HG02623 (cell line): ENCODE measurements around the gene IRF7.

ENCODE experiments used
- ATAC-seq: cut with Tn5 transposase; IDR thresholded peaks from one replicate; pipeline ENCODE4 v1.9.1; 2021; ENCODE audit warnings: moderate library complexity; ENCODE audit not compliant: unreplicated experiment

The IRF7 gene

GRCh38 chr11:641806-642370 is 26.1 kb upstream of the IRF7 start:
- ATAC-seq, result no peak

DNA sequence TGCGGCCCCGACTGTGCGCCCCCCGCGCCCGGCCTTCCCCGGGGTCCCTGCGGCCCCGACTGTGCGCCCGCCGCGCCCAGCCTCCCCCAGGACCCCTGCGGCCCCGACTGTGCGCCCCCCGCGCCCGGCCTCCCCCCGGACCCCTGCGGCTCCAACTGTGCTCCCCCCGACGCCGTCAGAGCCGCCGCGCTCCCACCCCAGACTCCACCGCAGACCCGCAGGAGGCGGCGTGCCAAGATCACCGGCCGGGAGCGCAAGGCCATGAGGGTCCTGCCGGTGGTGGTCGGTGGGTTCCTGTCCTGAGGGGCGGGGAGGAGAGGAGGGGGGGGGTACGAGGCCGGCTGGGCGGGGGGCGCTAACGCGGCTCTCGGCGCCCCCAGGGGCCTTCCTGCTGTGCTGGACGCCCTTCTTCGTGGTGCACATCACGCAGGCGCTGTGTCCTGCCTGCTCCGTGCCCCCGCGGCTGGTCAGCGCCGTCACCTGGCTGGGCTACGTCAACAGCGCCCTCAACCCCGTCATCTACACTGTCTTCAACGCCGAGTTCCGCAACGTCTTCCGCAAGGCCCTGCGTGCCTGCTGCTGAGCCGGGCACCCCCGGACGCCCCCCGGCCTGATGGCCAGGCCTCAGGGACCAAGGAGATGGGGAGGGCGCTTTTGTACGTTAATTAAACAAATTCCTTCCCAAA is 24.4 kb upstream of the IRF7 start:
- ATAC-seq, result no peak

DNA sequence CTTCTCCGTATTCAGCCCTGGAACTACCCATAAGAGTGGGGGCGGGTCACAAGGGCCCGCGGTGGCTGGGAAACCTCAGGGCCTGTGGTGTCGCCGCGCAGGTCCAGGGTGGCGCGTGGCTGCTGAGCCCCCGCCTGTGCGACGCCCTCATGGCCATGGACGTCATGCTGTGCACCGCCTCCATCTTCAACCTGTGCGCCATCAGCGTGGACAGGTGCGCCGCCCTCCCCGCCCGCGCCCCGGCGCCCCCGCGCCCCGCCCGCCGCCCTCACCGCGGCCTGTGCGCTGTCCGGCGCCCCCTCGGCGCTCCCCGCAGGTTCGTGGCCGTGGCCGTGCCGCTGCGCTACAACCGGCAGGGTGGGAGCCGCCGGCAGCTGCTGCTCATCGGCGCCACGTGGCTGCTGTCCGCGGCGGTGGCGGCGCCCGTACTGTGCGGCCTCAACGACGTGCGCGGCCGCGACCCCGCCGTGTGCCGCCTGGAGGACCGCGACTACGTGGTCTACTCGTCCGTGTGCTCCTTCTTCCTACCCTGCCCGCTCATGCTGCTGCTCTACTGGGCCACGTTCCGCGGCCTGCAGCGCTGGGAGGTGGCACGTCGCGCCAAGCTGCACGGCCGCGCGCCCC is 23.7 kb upstream of the IRF7 start:
- ATAC-seq, result no peak

DNA sequence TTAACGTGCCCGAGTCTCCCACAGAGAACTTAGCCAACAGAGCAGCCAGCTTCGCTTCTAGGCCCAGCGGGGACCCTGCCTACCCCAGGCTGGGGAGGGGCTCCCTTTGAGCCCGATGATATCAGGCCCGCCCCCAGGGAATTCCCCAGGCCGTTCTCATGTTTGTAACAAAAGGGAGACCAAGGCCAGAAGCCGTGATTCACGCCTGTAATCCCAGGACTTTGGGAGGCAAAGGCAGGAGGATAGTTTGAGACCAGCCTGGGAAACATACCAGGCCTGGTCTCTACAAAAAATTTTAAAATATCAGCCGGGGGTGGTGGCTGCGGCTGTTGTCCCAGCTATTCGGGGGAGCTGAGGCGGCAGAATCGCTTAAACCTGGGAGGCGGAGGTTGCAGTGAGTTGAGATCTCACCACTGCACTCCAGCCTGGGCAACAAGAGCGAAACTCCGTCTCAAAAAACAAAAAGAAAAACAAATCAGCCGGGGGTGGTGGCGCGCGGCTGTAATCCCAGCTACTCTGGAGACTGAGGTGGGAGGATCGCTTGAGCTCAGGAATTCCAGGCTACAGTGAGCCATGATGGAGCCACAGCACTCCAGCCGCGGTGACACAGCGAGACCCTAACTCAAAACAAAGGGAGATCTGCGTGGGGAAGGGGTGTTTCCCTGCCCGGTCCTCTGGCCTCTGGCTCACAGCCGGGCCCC is 23.0 kb upstream of the IRF7 start:
- no peak for ATAC-seq

DNA sequence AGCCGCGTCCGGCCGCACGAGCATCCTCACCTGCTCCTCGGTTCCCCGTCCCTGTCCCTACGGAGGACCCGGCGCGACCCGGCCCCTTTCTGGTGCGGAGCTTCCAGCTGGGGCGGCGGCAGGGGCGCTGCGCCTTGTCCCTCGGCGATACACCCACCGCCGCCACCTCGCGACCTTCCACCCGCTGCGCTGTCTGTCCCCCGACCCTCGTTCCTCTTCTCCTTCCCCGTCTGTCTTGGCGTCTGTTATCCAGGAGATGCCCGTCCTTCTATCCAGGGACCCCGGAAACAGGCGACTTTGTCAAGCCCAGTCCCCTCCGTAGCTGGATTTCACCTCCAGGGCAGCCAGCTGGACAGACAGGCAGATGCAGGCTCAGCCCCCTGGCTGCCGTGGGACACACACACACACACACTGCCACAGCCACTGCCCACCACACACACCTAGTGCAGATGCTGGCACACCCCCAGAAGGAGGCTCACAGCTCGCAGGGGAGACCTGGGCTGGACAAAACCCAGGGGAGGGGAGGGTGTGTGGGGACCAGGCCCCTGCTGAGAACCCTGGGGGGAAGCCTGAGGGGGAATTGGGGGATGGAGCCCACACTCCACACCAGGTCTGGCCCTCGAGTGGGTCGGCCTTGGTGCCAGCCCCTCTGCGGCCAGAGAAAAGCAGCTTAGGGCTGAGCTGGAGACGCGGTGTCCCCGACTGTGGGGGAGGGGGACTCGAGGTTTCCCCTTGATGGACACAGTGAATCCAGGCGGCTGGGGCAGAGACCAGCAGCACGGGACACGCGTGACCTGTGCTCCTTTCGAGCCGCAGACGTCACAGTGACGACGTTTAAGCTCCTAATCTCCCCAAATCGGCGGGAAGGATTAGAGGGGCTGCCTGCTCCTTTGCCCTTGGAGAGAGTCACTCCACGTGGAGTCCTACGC is 22.1 kb upstream of the IRF7 start:
- ATAC-seq, result no peak

GRCh38 chr11:637333-637592 is 21.5 kb upstream of the IRF7 start:
- no peak for ATAC-seq

GRCh38 chr11:636511-637332 is 21.0 kb upstream of the IRF7 start, which contains the start of gene DRD4:
TSS of gene DRD4 (plus strand) at chr11:637269. CDS start at chr11:637305, 36 bp downstream.
- no peak for ATAC-seq

DNA sequence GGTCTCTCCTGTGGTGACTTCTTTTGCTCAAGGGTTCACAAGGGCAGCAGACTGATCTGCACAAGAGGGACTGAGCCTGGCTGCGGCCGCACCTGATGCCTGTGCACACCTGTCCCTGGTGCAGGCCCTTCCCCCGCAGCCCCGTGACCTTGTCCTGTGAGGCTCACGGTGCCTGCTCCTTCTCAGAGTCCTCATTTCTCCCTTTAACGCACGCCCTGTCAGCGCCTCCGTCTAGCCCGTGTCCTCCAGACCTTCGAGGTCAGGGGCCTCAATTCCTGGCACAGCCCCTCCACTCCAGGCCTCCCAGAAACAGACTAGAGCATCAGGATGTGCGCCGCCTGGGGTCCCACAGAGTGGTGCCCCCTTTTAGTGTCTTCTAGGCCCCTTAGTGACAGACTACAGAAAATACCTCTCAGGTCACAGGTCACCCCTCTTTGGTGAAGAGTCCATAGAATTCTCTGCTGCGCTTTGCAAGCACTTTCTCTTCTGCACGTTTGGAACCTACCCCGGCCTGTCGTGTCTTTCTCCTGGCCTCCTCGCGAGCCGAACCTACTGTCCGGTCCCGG is 20.3 kb upstream of the IRF7 start:
- no peak for ATAC-seq

DNA sequence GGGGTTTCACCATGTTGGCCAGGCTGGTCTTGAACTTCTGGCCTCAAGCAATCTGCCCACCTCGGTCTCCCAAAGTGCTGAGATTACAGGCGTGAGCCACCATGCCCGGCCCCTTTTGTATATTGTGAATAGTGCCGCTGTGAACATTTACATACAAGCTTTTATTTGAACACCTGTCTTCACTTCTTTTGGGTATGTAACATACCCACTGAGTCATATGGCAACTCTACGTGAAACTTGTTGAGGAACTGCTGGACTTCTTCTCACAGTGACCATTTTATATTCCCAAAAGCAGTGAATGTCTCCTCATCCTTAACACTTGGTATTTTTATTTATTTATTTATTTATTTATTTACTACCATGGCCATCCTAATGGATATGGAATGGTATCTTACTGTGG is 15.1 kb upstream of the IRF7 start:
- no peak for ATAC-seq

DNA sequence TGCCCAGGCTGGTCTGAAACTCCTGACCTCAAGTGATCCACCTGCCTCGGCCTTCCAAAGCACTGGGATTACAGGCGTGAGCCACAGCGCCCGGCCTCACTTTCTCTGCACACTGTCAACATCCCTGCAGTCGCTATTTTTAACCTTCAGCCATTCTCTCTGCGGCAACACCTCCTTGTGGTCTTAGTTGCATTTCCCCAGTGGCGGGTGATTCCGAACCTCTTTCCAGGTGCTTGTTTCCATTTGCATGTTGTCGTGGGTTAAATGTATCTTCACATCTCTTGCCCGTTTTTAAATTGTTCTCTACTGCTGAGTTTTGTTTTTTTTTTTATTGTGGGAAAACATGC is 13.5 kb upstream of the IRF7 start:
- ATAC-seq, result no peak

GRCh38 chr11:628056-628455 is 12.3 kb upstream of the IRF7 start:
- no peak for ATAC-seq

DNA sequence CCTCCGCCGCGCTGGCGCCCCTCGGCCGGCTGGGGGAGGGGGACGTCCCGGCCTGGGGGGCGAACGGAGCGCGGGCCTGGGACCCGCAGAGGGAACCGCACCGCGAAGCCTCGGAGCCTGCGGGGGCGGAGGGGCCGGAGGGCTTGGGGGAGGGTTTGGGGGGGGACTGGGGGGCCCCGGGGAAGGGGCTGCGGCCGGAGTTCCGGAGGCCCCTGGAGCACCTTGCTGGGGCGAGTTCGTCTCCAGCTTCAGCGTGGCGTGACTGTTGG is 11.5 kb upstream of the IRF7 start:
- no peak for ATAC-seq

- ATAC-seq, result no peak
Observed at GRCh38 chr11:626475-627307, 10.9 kb upstream of the IRF7 start, which contains the start of gene SCT. TSS of gene SCT (minus strand) at chr11:627181. CDS start at chr11:627143, 38 bp downstream.

DNA sequence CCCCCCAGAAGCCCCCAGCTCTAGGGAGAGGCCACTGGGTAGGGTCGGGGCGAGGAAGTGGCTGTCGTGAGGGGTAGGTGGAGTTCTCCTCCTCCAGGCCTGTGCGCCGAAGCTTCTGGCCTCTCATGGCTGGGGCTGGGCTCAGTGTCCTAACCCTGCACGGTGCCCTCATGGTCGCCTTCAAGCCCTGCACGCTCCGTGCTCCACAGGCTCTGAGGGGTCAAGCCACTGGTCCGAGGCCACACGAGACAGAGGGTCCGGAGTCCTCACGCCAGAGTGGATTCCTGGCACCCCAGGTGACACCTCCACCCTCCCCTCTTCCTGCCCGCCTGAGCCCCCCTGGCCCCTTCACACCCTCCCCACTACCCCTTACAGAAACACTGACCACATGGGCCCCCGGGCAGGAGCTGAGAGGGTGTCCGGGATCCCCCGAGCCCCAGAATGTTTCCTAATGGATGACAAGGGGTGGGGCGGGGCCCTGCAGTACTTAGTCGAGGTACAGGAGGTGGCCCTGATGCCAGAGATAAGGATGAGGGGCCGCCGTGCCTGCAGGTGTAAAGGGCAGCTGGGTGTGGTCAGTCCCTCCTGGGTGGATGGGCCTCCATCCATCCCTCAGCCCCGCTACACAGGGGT is 10.0 kb upstream of the IRF7 start:
- ATAC-seq, result no peak

DNA sequence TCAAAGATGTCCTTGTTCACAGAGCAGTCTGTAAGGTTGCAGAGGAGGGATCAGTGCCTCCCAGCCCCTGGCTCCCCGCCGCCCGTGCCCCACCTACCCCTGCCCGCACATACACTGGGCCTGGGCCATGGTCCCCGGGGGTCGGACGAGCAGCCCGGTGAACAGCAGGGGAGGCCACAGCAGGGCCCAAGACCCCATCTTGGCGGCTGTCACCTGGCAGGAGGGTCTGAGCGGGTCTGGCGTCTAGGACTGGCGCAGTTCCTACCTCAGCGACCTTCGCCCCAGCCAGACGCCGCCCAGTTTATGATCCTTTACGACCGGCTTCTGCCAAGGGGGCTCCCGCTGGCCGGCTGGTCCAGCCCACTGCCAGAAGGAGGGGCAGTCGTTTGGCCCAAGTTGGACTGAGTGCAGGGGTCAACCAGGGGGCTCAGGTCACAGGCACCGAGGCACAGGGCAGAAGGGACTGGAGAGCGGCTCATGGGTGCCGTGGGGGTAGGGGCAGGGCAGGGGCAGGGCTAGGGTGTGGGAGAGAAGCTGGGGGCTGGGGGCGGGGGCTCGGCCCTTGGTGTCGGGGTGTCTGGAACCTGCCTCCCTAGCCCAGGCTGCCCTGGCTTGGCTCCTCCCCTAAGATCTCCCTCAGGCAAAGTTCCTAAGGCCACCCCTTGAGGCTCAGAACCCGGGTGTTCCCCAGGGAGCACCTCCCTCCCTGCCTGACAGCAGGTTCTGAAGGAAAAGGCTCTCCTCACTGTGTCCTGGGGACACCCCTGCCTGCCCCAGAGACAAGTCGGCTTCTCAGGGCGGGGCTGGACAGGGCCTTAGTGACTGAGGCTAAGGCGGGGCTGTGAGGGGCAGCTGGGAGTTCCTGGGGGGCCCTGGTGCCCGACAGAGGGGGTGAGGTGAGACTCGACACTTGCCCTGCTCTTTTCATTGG is 9.2 kb upstream of the IRF7 start, which contains the start of gene CDHR5:
Gene CDHR5 (minus strand): TSS at position 251 of the 931 bp plus-strand sequence. CDS start 53 bp downstream, at position 198.
- ATAC-seq, result no peak

DNA sequence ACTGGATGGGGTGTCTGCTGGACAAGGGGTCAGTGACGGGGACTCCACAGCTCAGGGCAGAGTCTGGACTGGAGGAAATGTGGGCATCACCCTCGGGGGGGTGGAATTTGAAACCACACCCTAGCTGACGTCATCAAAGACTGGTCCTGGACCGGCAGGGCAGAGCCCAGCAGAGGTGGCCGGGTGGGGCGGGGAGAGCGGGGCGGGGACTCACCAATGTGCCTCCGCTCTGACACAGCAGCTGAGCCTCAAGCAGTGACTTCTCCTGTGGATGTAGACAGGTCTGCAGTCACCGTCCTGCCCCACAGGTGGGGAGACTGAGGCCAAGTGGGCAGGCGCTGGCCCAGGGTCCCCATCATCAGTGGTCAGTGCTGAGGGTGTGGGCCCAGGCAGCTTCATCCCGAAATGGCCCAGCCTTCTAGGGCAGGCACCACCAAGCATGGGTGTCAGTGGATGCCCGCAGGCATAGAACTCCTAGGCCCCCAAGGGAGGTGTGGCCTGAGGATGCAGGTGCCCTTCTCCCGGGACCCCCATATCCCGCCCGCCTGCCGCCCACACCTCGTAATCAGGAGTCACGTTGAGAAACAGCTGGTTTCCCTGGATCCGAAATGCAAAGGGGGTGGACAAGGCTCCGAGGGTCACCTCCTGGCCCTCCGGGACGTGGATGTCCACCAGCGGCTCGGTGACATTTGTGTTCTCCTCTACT is 8.4 kb upstream of the IRF7 start:
- ATAC-seq, result no peak

DNA sequence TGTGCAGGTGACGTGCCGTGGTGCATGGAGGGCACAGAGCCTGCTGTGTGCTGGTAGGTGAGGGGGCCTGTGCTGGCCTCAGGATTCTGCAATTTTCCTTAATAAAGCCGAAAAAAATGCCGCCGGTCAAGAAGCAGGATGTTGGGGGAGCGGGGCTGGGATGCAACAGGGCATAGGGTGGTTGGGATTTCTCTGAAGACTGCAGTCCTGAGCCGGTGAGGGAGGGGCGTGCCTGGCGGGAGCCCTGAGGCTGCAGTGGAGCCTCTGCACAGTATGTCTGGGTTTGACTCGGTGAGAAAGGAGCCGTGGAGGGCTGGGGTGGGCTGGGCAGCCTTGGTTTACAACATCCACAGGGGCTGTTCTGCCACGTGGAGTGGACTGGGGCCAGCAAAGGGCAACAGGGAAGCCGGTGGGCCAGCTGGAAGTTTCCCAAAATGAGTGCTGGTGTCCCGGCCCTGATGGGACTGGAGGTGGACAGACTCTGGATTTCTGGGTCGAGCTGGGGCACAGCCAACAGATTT is 7.7 kb upstream of the IRF7 start:
- ATAC-seq, result no peak
